Measurements from ENCODE around the gene BBIP1.

The BBIP1 gene, protein sequence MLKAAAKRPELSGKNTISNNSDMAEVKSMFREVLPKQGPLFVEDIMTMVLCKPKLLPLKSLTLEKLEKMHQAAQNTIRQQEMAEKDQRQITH

DNA sequence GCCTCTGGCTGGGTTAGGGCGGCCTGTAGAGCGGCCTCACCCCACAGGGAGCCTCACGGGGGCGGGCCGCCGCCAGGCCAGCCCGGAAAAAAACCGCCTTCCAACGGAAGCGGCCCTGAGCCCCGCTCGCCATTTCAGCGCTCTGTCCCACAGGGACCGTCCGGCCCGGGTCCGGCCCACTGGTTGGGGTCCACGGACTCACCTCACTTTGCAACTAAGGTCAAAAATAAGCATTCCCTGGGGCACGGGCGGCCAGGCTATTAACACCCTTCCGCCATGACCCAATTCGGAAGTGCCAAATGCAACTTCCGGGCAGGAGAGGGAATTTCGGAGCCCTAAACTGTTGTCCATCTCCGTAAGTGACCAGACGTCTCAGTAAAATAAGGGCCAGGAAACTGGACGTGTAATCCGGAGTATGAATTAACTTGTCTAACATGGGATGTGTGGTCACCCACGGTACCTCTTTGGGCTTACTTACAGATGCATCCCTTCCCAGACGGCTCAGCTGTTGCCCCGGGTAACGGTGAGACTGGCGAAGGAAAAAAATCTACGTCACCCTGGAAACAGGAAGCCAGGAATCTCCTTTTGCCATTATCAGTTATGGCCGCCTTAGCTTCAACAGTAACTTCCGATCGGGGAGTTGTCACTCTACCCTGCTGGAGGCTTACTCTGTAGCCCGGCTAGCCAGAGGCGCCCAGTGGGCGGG lies at the start of gene BBIP1:
TSS of gene BBIP1 (minus strand) at position 538 of the 706 bp plus-strand sequence. CDS start 1,023 bp downstream, outside the sequence.
- peak; percentile 98 for DNase-seq

DNA sequence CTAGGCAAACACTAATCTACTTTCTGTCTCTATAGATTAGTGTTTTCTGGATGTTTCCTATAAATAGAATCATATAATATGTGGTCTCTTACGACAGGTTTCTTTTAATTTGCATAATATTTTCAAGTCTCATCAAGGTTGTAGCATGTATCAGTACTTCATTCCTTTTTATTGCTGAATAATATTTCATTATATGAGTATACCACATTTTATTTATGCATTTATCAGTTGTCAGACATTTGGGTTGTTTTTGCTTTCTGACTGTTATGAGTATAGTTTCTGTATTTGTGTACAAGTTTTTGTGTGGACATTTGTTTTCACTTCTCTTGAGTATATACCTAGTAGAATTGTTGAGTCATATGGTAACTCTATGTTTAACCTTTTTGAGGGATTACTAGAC lies 48.7 kb upstream of the BBIP1 start:
- DNase-seq: no peak

DNA sequence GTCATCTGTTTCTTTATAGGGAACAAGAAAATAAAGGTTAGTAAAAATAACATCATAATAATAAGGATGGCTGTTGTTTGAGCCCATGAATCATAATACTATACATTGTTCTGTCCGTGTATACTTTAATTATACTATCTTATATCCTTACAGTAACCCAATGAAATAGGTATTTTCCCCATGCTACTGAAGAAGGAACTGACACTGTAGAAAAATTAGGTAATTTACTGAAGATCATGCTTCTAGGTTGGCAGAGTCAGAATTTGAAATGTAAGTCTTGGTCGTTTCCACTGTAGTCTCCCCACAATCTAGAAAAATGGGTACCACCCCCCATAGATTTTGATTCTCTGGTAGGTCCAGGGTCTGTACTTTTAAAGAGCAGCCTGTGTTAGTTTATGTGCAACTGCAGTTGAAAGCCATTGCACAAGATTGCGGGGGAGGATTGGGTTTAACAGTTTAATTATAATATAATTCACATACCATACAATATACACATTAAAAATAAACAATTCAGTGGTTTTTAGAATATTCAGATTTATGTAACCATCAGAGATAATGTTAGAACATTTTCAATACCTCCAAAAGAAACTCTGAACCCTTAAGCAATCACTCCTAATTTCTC lies 48.1 kb upstream of the BBIP1 start:
- DNase-seq: no peak

DNA sequence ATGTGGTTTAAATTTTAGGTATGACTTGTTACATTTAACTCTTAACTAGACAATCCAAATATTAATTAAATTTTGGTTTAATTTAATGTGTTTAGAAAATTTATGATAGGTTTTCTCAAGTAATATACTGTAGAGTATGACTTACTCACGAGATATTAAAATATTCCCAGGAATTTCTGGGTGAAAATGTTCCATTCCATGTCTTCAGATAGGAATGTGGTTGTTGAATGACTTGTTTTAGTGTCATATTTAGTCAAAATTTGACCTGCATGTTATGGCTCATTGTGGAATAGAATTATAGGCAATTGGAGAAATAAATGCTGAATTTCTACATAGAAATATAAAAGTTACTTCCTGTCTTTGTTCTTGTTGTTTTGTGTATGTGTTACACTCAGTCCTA lies 47.2 kb upstream of the BBIP1 start:
- DNase-seq: no peak

DNA sequence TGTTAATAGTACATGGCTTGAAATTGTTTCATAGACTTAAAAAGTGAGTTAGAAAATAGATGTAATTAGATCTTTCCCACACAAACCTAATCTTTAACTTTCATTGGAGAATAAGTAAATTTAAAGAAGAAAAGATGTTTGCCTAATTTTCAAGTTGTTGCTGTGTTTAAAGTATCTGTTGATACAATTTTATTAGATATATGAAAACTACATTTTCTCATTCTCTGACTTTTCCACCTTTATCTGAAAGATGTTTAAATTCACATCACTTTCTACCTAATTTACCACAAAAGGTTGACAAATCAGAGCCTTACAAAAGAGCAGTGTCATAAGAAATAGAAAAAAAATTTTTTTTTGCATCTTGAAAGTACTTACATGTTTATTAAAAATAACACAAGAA lies 46.2 kb upstream of the BBIP1 start:
- no peak for DNase-seq

DNA sequence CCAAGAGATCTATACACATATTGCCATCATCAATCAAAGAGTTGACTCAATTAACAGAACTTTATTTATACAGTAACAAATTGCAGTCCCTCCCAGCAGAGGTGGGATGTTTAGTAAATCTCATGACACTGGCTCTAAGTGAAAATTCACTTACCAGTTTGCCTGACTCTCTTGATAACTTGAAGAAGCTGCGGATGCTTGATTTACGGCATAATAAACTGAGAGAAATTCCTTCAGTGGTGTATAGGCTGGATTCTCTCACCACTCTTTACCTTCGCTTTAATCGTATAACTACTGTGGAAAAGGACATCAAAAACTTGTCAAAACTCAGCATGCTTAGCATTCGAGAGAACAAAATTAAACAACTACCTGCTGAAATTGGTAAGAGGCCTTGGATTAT lies 45.7 kb upstream of the BBIP1 start:
- DNase-seq: no peak

DNA sequence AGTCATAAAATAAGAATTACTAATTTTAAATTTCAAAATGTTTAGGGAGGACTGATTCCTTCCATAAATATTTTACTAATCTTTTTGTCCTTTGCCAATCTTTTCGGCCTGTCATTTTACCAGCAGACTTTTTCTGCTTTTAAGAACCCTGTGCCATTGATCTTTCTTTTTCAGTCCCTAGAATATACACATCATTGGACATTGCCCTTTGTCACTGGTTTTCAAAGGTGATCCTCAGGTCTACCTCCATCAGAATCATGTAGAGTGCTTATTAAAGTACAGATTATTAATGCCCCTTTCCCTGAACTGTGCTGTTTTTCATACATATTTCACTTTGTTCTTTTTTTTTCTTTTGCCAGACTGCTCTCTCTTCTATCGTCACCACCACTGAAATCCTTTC lies 44.2 kb upstream of the BBIP1 start:
- DNase-seq: no peak

DNA sequence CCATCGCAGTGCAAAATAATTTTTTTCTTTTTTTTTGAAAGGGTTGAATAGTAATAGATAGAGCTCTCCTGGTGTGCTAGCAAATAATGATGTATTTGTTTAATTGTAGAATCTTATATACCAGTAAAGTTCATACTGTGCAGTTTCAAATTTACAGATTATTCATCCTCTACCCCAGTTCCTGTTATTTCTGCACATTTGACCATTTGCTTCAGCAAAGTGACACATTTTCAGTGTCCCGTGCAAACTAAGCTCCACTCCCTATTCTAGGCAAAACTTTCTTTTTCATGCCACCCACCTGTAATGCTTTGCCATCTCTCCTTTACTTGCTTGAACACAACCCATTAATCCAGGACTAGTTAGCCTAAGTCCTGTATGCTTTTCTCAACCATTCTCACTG lies 43.5 kb upstream of the BBIP1 start:
- DNase-seq: no peak

DNA sequence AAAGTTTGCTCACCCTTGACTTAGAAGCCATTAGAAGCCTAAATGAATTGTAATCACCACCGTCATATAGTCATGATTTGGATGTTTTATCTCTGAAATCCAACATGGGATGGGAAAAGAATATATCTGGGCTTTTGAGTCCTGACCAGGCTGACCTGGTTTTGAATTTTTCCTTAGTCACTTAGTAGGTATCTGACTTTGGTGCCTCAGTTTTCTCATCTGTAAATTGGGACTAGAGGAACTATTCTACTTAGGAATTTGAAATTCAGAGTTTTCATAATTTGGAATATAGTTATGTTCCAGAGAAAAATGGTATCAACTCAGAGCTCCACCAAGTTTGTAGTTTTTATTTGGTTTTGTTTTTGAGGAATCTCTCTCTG lies 41.3 kb upstream of the BBIP1 start:
- no peak for DNase-seq

DNA sequence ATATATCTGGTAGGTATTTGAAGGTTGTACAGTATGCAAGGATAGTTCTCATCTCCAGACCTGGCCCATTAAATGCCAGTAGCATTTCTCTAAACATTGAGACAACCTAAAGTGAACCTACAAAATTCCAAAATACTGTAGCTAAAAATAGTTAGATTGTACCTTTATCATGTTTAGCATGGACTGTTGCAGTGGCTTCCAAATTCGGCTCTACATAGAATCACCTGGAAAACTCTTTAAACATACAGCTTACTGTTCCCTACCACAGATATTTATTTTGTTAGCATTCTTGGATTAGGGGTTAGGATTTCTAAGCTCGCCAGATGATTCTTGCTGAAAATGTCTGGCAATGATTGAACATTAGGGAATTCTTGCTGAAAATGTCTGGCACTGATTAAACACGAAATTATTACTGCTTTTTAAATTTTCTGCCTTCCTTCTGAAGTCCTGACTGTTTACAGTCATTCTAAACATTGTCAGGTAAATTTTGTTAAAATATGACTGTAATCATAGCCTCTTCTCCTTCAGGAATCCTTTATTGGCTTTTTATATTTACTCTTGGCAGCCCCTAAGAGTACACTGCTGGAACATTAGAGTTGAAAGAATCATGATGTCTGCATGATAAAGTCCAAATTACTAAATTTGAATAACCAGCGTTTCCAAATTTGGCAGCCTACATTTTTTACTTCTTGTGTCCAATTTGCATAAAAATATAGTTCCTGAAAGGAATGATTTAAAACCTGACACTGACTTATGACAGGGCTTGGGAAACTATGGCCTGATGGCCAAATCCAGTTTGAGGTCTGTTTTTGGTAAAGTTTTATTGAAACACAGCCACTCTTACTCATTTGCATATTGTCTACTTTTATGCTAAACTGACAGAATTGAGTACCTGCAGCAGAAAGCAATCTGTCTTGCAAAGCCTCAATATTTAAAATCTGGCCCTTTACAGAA lies 40.7 kb upstream of the BBIP1 start:
- no peak for DNase-seq

DNA sequence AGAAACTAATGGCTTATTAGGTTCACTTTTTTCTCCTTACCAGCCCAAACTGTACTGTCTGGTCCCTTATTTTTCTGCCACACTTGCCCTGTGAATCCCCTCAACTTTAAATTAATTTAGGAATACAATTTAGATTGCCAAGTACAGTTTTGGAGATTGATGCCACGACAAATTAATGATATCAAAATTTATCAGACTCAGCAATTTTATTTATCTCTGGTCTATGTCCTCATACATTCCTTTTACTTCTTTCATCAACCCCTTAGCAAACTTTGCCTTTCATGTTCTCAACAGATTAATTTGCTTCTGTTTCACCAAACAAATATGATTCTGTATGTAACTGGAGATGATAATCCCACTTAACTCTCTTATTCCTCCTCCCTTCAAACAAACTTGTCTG lies 38.6 kb upstream of the BBIP1 start:
- DNase-seq: no peak

DNA sequence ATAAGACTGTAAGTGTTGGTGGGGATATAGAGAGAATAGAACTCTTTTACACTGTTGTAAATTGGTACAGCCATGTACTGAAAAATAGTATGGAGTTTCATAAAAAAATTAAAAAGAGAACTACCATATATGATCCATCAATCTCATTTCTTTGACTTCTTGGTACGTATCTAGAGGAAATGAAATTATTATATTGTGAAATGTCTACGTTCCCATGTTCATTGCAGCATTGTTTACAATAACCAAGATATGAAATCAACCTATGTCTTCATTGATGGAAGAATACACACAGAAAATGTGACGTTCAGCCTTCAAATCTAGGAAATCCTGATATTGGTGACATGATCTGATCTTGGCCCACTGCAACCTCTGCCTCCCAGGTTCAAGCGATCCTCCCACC lies 32.4 kb upstream of the BBIP1 start:
- DNase-seq: no peak

DNA sequence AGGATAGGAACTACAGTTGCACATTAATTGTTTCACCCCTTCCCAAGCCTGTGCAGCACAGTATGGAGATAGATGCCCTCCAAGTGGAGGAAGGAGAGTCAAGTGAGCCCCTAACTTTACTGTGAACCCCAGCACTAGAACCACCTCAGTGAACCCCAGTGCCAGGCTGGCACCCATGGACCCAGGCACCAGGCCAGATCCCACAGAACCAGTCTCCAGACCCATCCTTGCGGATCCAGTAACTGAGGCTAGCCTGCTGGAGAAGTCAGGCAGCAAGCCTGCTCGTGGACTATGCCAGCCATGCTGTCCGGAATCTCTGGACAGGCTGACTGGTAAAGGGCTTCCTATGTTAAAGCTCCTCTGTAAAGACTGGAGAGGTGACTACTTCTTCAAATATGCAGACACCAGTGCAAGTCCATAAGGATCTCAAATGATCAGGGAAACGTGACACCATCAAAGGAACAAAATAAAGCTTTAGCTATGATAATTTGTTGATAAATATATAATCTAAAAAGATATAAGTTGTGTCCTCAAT lies 28.1 kb upstream of the BBIP1 start:
- no peak for DNase-seq

DNA sequence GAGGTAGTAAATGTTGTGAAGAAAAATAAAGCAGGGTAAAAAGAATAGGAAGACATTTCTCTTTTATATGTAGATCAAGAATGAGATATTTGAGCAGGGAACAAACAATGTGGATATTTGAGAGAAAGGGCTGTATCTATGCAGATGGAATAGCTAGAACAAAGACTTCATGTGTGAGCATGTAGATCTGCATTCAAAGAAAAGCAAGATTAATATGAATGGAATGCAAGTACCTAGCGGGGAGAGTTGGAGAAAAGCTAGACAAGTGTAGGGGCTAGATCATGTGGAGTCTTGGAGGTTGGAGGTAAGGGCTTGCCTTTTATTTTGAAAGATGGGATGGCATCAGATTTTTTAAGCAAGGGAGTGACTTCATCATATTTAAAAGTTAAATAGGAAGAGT lies 27.5 kb upstream of the BBIP1 start:
- no peak for DNase-seq

DNA sequence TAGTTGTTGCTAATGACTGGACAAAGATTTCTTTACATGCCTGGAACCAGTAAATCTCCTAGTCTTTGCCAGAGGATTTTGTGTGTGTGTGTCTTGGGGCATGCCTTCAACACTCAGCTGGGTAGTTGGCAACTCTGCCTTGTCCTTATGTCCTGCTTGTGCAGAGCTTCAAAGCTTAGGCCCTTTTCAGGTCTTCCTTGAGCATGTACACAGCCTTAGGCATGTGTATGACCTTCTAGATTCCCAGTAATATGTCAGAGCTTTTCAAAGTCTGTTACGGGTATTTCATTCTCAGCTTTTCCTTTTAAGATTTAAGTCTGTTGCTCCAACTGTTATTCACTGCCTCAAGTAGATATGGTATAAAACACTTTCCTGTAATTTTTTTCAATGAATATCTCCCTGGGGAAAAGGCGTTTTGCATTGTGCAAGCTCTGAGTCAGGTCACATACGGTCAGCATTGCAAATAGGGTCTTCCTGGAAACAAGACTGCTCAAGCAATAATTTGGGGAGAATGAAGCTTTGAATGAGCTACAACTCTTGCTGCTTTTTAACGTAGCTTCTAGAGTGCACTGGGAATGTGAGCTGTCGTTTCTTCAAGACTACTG lies 25.9 kb upstream of the BBIP1 start:
- no peak for DNase-seq

DNA sequence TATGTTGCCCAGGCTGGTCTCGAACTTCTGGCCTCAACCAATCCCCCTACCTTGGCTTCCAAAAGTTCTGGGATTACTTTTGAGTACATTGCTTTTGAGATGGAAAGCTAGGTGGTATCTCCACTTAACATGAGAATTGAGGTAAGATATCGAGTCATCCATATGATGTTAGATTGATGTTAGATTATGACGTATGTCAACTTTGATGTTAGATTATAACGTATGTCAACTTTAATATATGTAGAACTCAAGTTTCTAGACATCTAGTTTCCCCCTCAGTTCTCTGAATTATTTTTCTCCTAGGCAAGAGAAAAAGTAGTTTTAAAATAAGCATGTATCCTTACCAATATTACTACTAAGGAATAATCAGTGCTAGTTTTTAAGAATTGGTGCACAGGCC lies 20.4 kb upstream of the BBIP1 start:
- DNase-seq: no peak

DNA sequence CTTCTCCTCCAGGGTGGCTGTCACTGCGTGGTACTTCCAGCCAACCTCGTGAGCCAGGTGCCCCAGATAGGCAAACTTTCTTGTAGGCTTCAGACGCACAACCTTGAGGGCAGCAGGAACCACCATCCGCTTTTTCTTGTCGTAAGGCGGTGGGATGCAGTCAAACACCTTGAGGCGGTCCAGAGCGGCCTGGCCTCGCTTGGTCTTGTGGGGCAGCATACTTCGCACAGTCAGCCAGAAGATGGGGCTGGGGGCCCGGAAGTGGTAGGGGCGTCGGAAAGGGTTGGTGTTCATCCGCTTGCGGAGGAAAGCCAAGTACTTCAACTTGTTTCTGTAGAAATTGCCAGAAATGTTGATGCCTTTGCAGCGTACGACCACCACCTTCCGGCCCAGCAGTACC lies 17.8 kb upstream of the BBIP1 start:
- DNase-seq: no peak

DNA sequence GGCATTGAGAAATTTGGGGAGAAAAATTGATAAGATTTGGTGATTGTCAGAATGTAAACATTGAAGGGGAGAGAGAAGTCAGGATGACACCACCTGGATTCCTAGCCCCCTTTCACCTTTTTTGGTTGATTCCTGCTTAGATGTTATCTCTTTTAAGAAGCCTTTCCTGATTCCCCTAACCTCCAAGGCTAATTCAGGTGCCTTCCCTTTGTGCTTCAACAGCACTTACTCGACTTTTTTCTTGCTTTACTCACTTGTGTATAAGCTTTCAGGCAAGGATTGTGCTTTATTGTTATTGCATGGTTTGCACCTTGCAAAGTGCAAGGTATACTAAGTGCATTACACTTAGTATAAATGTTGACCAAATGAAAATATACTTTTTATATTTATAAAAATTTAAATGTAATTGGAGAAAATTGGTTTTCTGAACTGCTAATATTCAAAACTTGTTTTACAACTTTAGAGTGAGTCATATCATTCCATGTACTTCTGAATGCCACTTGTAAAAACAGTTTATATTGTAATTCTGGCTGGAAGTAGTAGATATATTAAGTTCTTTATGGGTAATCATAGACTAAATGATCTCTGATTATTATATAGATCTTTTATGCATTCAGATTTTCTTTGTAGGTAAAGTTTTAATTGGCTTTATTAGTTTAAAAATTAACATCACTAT lies 13.7 kb upstream of the BBIP1 start:
- DNase-seq: no peak

DNA sequence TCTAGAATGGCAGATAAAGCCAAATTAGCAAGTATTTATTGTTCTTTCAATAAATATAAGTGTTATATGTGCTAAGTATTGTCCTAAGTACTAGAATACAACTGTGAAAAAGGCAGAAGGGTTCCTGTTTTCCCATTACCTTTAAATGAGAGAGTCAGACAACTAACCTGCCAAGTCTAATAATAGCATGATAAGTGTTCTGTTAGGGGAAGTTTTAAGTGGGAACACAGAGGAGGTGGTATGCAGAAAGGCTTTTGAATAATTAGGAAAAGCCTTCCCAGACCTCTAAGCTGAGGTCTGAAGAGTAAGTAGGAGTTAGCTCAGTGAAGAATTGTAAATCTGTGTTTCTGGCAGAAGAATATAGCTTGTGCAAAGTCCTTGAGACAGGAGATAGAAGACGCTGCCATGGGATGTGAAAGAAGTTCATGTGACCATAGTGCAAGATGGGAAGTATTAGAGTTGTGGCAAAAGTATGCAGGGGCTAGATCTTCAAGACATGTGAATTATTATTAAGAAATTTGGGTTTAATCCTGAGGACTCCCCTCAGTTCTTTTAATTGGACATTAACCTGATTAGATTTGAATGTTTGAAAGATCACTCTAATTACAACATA lies 12.9 kb upstream of the BBIP1 start:
- no peak for DNase-seq

DNA sequence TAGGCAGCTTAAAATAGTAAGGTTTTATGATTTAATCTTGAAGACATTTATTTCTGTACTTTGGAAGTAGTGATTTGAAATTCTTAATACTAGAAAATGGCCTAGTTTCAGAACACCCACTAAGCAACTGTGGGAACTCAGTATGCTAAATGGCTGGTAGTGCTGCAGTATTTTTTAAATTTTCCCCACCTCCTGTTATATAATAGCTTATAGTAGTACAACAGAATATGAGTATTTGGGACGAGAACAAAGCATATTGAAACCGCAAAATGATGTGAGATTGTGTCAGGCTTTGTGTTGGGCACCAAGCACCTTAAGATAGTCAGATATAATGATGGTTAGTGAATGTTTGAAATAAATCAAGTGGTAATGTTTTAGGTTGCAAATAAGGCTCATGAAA lies 8.5 kb upstream of the BBIP1 start:
- DNase-seq: no peak

DNA sequence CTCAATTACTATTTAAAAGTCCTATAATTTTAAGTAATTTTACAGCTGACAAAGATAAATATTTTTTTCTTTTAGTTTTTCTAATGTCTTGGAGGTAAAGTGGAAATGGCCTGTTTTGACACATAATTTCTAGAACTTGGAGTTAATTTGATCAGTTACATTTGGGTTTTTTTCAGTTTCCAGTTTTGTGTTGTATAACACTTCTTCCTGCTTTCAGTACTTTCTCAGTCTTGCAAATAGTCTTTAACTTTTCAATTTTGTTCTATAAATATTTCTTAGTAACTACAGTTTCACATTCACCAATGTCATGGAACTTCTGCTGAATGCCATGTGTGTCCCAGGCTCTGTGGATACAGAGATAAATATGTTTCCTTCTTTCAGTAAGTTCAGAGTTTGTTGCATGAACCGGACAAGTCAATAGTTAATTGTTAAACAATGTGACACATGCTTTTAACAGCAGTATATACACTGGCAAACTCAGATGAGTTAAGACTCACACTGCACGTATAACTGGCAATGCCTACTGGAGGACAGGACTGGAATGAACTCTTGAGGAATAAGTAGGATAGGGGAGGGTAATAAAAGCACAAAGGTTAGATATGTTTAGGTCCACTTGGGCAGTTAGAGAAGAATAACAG lies 5.0 kb upstream of the BBIP1 start:
- DNase-seq: no peak
